Heart left ventricle (tissue), 16 donors: ENCODE results near the gene PPEF2. TPM values are rescaled to one million over a fixed set of nuclear protein-coding genes. Genes with fewer than 3 reads are reported as not detected.

Experiments
- ATAC-seq, 4 donors: fragments of 200-7000 bp; cut with Tn5 transposase; one replicate each; pipeline ENCODE4 v1.9.1; 2020 to 2022; ENCODE audit warnings: moderate library complexity in 4 of 4, mild to moderate bottlenecking in 3 of 4, moderate number of reproducible peaks in 1 of 4
- DNase-seq, 5 donors: peaks; one replicate each; pipeline ENCODE4 v3.0.0-alpha.2; 2020
- H3K27ac ChIP-seq, 12 donors: fragments of 200-600 bp; sonication (generic) in 4 of 12; one replicate each; pipeline versions ENCODE4 v1.5.0 to v1.8.0; 2016 to 2022; ENCODE audit warnings: mild to moderate bottlenecking in 2 of 12
- H3K27me3 ChIP-seq, 9 donors: fragments of 200-600 bp; sonication (generic) in 2 of 9; one replicate each; pipeline versions ENCODE4 v1.5.1 to v1.8.0; 2016 to 2022; ENCODE audit warnings: mild to moderate bottlenecking in 3 of 9
- H3K36me3 ChIP-seq, 9 donors: fragments of 200-600 bp; sonication (generic) in 2 of 9; one replicate each; pipeline versions ENCODE4 v1.5.0 to v1.8.0; 2018 to 2022; ENCODE audit warnings: mild to moderate bottlenecking in 2 of 9
- H3K4me1 ChIP-seq, 12 donors: fragments of 200-600 bp; sonication (generic) in 4 of 12; one replicate each; pipeline versions ENCODE4 v1.5.0 to v1.8.0; 2016 to 2022; ENCODE audit warnings: mild to moderate bottlenecking in 3 of 12
- H3K4me3 ChIP-seq, 12 donors: fragments of 200-600 bp; sonication (generic) in 4 of 12; one replicate each; pipeline versions ENCODE4 v1.5.0 to v1.8.0; 2017 to 2022; ENCODE audit warnings: mild to moderate bottlenecking in 9 of 12, moderate library complexity in 4 of 12
- H3K9me3 ChIP-seq, 12 donors: fragments of 200-600 bp; sonication (generic) in 4 of 12; one replicate each; pipeline versions ENCODE4 v1.5.0 to v1.8.0; 2016 to 2022; ENCODE audit warnings: mild to moderate bottlenecking in 1 of 12
- CTCF ChIP-seq, 12 donors: fragments of 200-600 bp; sonication (generic) in 4 of 12; IDR thresholded peaks; one replicate each; pipeline versions ENCODE4 v1.5.0 to v1.8.0; 2018 to 2022; ENCODE audit warnings: antibody characterized with exemption in 12 of 12, mild to moderate bottlenecking in 5 of 12
- POLR2A ChIP-seq, 2 donors: fragments of 450-650 bp; IDR thresholded peaks; one replicate each; pipeline ENCODE4 v1.6.1; 2017; ENCODE audit warnings: antibody characterized with exemption in 2 of 2, mild to moderate bottlenecking in 2 of 2, moderate library complexity in 2 of 2
- WGBS, 4 donors: extraction: QIAGEN DNeasy Blood & Tissue Kit in 2 of 4; methylation state at CpG; one replicate each; pipeline versions ENCODE4 v1.1.5 to v1.1.7; 2013 to 2018; 5-methylcytosine and 5-hydroxymethylcytosine counted together
- intact Hi-C, 10 donors: fragments of 100-400 bp; cut with DNase I; formaldehyde crosslinking; loops; one replicate each; pipeline versions ENCODE4 v1.11.1 to v1.14.2; 2022
- polyA plus RNA-seq, 2 donors: library from polyadenylated mRNA; stranded (reverse); fragments of 200-250 nt; gene quantifications; one replicate each; pipeline ENCODE4 v1.2.3, GENCODE V29; 2013
- total RNA-seq, 9 donors: library from RNA; depleted of rRNA in 2 of 9; stranded (reverse); fragments of >200 nt in 2 of 9; fragmentation: NEBNext Ultra II Directional in 3 of 9; extraction: Animal tissue kit (Norgen Biotek cat#: 25700) in 3 of 9; gene quantifications; one replicate each; pipeline versions ENCODE4 v1.1.0 to v1.2.4, GENCODE V29; 2016 to 2023
- donor health status: ischemic (EF 13 %, LVEDD 7.1; RV severe dilation, severe dysfunction).
- donor health status: healthy with polysubstance abuse.
- donor health status: DM: no; HTN: yes; CAD: no.
- donor health status: DM: no; HTN: no; CAD: no.
- donor health status: ischemic (EF 25% LVEDD 6.9; RV normal size, moderate dysfunction).
- donor health status: ischemic (EF 25% LVEDD 5.7; RV mildly dilated, moderate dysfunction).
- donor health status: healthy.
- donor health status: DM: yes; HTN: yes; CAD: no.
- donor health status: ischemic (EF 35%, LVEDD 5.7; RV mildly dilated, moderate dysfunction).
- donor health status: nonischemic (EF 11% LVEDD 7.7; RV severe dilation, severe dysfunction).
- donor health status: DM: yes; HTN: yes; CAD: no.
- donor health status: PGD.
- donor health status: ischemic (EF 29% LVEDD 5.4; RV normal size, mild dysfunction).
- donor health status: nonischemic (EF 23%, LVEDD 6.1; RV moderate dilation, normal function).

PPEF2 gene
- total and polyA plus RNA-seq, 11 donors, result not detected

- Histone ChIP-seq H3K9me3 (no peaks in the 10 kb centered on the region), H3K27ac (no peak overlapping the region), H3K36me3 (peaks cover 0 to 19% (median 16%) of the 10 kb centered on the region in 9 donors), H3K4me1 (no peaks in the 10 kb centered on the region), H3K4me3 (no peak overlapping the region), H3K27me3 (no peaks in the 10 kb centered on the region)
- DNase-seq, result no peak
- TF ChIP-seq POLR2A (IDR thresholded peaks at IDR 0.05), result no peak
- WGBS, 4 donors, result 38 to 56% (median 47%) methylated on average over 2 of the region's 2 CpGs
- ATAC-seq, result no peak
- intact Hi-C loops, result no loop called here
Measured at GRCh38 chr4:75820197-75820596, 82.1 kb downstream of the PPEF2 start.

GRCh38 chr4:75819121-75819520, 83.1 kb downstream of the PPEF2 start:
- 73 to 96% (median 95%) methylated on average over 4 of the region's 4 CpGs for WGBS, 4 donors
- H3K36me3 ChIP-seq, result peaks cover 2 to 29% (median 27%) of the 10 kb centered on the region in 9 donors
- H3K27ac ChIP-seq, result no peak overlapping the region
- H3K4me1 ChIP-seq, result no peaks in the 10 kb centered on the region
- intact Hi-C loops, result loop anchor here in 1 of 10 donors (10.0 kb wide), 1 partner anchor 164 kb away; no protein-coding TSS in a partner anchor
- no peaks in the 10 kb centered on the region for H3K27me3 ChIP-seq
- TF ChIP-seq CTCF (IDR thresholded peaks at IDR 0.05) (no peak), POLR2A (IDR thresholded peaks at IDR 0.05) (no peak)
- DNase-seq (no peak), ATAC-seq (no peak)
- H3K4me3 ChIP-seq, result no peak overlapping the region
- H3K9me3 ChIP-seq, result no peaks in the 10 kb centered on the region

GRCh38 chr4:75817901-75818300, 84.4 kb downstream of the PPEF2 start:
- intact Hi-C loops, result loop anchor here in 1 of 10 donors (10.0 kb wide), 1 partner anchor 163 kb away; no protein-coding TSS in a partner anchor
- no peak for TF ChIP-seq POLR2A (IDR thresholded peaks at IDR 0.05)
- TF ChIP-seq CTCF (IDR thresholded peaks at IDR 0.05), result no peak
- 92 to 100% (median 96%) methylated on average over 2 of the region's 2 CpGs for WGBS, 4 donors

More at GRCh38 chr4:75817901-75818300, 84.4 kb downstream of the PPEF2 start:
- ATAC-seq (no peak), DNase-seq (no peak)
- no peak overlapping the region for H3K27ac ChIP-seq
- no peak overlapping the region for H3K4me3 ChIP-seq
- no peaks in the 10 kb centered on the region for H3K9me3 ChIP-seq
- H3K27me3 ChIP-seq, result no peaks in the 10 kb centered on the region
- no peaks in the 10 kb centered on the region for H3K4me1 ChIP-seq
- H3K36me3 ChIP-seq, result peaks cover 2 to 42% (median 39%) of the 10 kb centered on the region in 9 donors

Other genes starting within 250 kb of the PPEF2 start
- 100 to 1,000 TPM in 2 of 9 donors, 10 to 100 TPM in 7; 70.8 to 126 (median 87.6) TPM for gene G3BP2, start 229.0 kb downstream of the PPEF2 start, total RNA-seq
- 10 to 100 TPM; 13.0 to 57.4 TPM for gene G3BP2, start 229.0 kb downstream of the PPEF2 start, polyA plus RNA-seq
- gene USO1, start 177.9 kb downstream of the PPEF2 start, total RNA-seq, result 10 to 100 TPM; 71.8 to 87.1 (median 77.3) TPM
- gene USO1, start 177.9 kb downstream of the PPEF2 start, polyA plus RNA-seq, result 10 to 100 TPM; 28.6 to 70.0 TPM
- gene NAAA, start 38.6 kb upstream of the PPEF2 start, total RNA-seq, result 10 to 100 TPM in 6 of 9 donors, 1 to 10 TPM in 3; 6.1 to 67.0 (median 21.3) TPM
- 1 to 10 TPM; 6.0 to 6.4 TPM for gene NAAA, start 38.6 kb upstream of the PPEF2 start, polyA plus RNA-seq
- 10 to 100 TPM; 15.8 to 29.6 (median 21.0) TPM for gene SDAD1, start 88.5 kb upstream of the PPEF2 start, total RNA-seq
- gene SDAD1, start 88.5 kb upstream of the PPEF2 start, polyA plus RNA-seq, result 10 to 100 TPM in 1 of 2 donors, 1 to 10 TPM in 1; 6.4 to 15.8 TPM
- gene CXCL9, start 105.1 kb upstream of the PPEF2 start, total RNA-seq, result 100 to 1,000 TPM in 1 of 9 donors, 10 to 100 TPM in 1, 1 to 10 TPM in 1, under 1 TPM in 5, not detected in 1; 0.07 to 372 (median 0.49) TPM
- gene CXCL9, start 105.1 kb upstream of the PPEF2 start, polyA plus RNA-seq, result under 1 TPM; 0.11 to 0.53 TPM
- gene CXCL10, start 121.0 kb upstream of the PPEF2 start, total RNA-seq, result 100 to 1,000 TPM in 1 of 9 donors, 10 to 100 TPM in 1, 1 to 10 TPM in 1, under 1 TPM in 3, not detected in 3; 0.47 to 252 (median 2.3) TPM
- under 1 TPM; 0.10 to 0.34 TPM for gene CXCL10, start 121.0 kb upstream of the PPEF2 start, polyA plus RNA-seq
- gene CXCL11, start 133.6 kb upstream of the PPEF2 start, total RNA-seq, result 10 to 100 TPM in 1 of 9 donors, 1 to 10 TPM in 1, under 1 TPM in 1, not detected in 6; 0.36 to 70.7 (median 3.3) TPM
- gene CXCL11, start 133.6 kb upstream of the PPEF2 start, polyA plus RNA-seq, result under 1 TPM in 1 of 2 donors, not detected in 1; 0.06 TPM
- 100 to 1,000 TPM in 2 of 9 donors, 10 to 100 TPM in 7; 38.8 to 230 (median 73.4) TPM for gene ART3, start 172.3 kb upstream of the PPEF2 start, total RNA-seq
- gene ART3, start 172.3 kb upstream of the PPEF2 start, polyA plus RNA-seq, result 100 to 1,000 TPM in 1 of 2 donors, 10 to 100 TPM in 1; 67.8 to 139 TPM
- 10 to 100 TPM; 14.2 to 26.7 (median 18.1) TPM for gene NUP54, start 245.9 kb upstream of the PPEF2 start, total RNA-seq
- gene NUP54, start 245.9 kb upstream of the PPEF2 start, polyA plus RNA-seq, result 10 to 100 TPM; 10.7 to 12.8 TPM